ENCODE measurements around the gene RPRD2. TPM values are rescaled to one million over a fixed set of nuclear protein-coding genes. Genes with fewer than 3 reads are reported as not detected.
A peak's percentile ranks its signal among the peaks of the same experiment; 100 is the strongest.

RPRD2 gene
- total and polyA plus RNA-seq, 9 of the 15 experiments (the other 6 are each of a cell fraction or from before 2014, with no cell fraction given), result 1.5 to 21.6 (median 7.7) TPM

- peak; percentile 94 for TF ChIP-seq ELF4 (CRISPR knock-in tag; IDR thresholded peaks at IDR 0.05)
- peak; percentile 90 for TF ChIP-seq CREM (IDR thresholded peaks at IDR 0.05; ENCODE audit: low read depth)
- TF ChIP-seq SUPT5H (IDR thresholded peaks at IDR 0.05), result peak; percentile 92
- peak in 1 of 2 experiments; percentile 79; a peak in 2 of 4 replicates for TF ChIP-seq TBL1XR1 (IDR thresholded peaks at IDR 0.05; ENCODE audit: low read length in 2 of 2)
- TF ChIP-seq ZNF780A (CRISPR knock-in tag; IDR thresholded peaks at IDR 0.05), result no peak
- peak; percentile 87 for TF ChIP-seq RNF2 (IDR thresholded peaks at IDR 0.05)
- peak; percentile 93 for TF ChIP-seq MTA3 (IDR thresholded peaks at IDR 0.05; ENCODE audit: borderline replicate concordance)
- no peak for TF ChIP-seq ZNF217 (CRISPR knock-in tag; IDR thresholded peaks at IDR 0.05)
- TF ChIP-seq KDM1A (IDR thresholded peaks at IDR 0.05), result peak; percentile 43 to 67; a peak in 3 of 4 replicates
- TF ChIP-seq ZBTB34 (CRISPR knock-in tag; IDR thresholded peaks at IDR 0.05), result no peak
- no peak for TF ChIP-seq ZNF280B (CRISPR knock-in tag; IDR thresholded peaks at IDR 0.05)
- no peak for TF ChIP-seq RBM15 (IDR thresholded peaks at IDR 0.05; ENCODE audit: insufficient read depth, low read length)
- peak in 1 of 2 experiments; percentile 87; a peak in 2 of 4 replicates for TF ChIP-seq UBTF (IDR thresholded peaks at IDR 0.05; ENCODE audit: borderline replicate concordance in 1 of 2, low read depth in 2 of 2, low read length in 2 of 2)
- peak; percentile 83 for TF ChIP-seq KDM5B (IDR thresholded peaks at IDR 0.05; ENCODE audit: insufficient replicate concordance, low read depth, low read length)
- no peak for TF ChIP-seq TCF7L2 (IDR thresholded peaks at IDR 0.05; ENCODE audit: low read depth, low read length)
- no peak for TF ChIP-seq XRCC3 (IDR thresholded peaks at IDR 0.05)
- TF ChIP-seq ZNF3 (CRISPR knock-in tag; IDR thresholded peaks at IDR 0.05), result no peak
- peak; percentile 74; the same call in 1 of the 2 replicates for TF ChIP-seq NFATC3 (IDR thresholded peaks at IDR 0.05)
- TF ChIP-seq ELF1 (tag; IDR thresholded peaks at IDR 0.05), result peak; percentile 87
- no peak for TF ChIP-seq ZKSCAN3 (CRISPR knock-in tag; IDR thresholded peaks at IDR 0.05)
- TF ChIP-seq KLF1 (tag; IDR thresholded peaks at IDR 0.05), result no peak
- peak; percentile 24 to 95; a peak in 3 of 4 replicates for TF ChIP-seq MLLT1 (IDR thresholded peaks at IDR 0.05)
These were observed 123.2 kb downstream of the RPRD2 start, which contains the start of gene TARS2 (continued) for GRCh38 chr1:150486966-150487762.
